ENCODE measurements around the gene STK24.

The STK24 gene

DNA sequence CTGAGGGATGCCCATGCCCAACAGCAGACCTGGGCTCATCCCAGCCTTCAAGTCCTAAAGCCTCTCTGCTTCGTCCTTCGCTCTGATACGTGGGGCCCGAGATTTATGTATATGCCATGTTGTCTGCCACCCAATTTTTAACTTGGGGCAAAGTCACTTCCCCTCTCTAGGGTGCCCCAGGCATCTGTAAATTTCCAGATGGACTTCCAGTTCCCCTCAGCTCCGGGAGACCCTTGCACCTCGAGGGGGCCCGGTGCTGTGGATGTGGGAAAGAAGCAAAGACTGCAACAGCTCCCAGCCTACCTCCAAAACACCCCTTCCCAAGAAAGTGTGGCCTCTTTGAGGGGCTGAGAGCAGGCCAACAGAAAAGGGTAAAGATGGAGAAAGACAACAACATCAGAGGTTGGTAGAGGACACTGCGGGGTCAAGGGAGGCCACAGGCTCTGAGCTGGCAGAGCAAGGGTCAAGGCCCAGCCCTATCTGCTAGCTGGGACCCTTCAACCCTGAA lies 97.4 kb downstream of the STK24 start:
- Histone ChIP-seq H3K27ac (ENCODE audit: low read depth, low read length) (no peak overlapping the region), H3K27me3 (ENCODE audit: low read length) (no peaks in the 10 kb centered on the region), H3F3A (ENCODE audit: insufficient read depth) (no peaks in the 10 kb centered on the region), H3K9me3 (ENCODE audit: insufficient read depth, low read length) (no peaks in the 10 kb centered on the region), H3K9me2 (replicated peaks; ENCODE audit: insufficient read depth, low read length) (no peaks in the 10 kb centered on the region), H3K4me3 (ENCODE audit: insufficient read depth, low read length, poor library complexity, severe bottlenecking) (no peak overlapping the region), H2AFZ (ENCODE audit: low read depth, low read length, severe bottlenecking) (no peak overlapping the region), H3K79me2 (ENCODE audit: insufficient read depth, low read length) (no peaks in the 10 kb centered on the region), H3K36me3 (ENCODE audit: low read length) (no peaks in the 10 kb centered on the region), H3K4me2 (ENCODE audit: low read depth, low read length, poor library complexity, severe bottlenecking) (no peak overlapping the region), H3K9ac (ENCODE audit: low read length) (no peak overlapping the region), H4K20me1 (ENCODE audit: low read depth, low read length) (no peaks in the 10 kb centered on the region; the same call in 1 of the 2 replicates)
- TF ChIP-seq EZH2phosphoT487 (conservative IDR thresholded peaks at IDR 0.05; ENCODE audit: low read length) = no peak
- TF ChIP-seq, protein P1, sequence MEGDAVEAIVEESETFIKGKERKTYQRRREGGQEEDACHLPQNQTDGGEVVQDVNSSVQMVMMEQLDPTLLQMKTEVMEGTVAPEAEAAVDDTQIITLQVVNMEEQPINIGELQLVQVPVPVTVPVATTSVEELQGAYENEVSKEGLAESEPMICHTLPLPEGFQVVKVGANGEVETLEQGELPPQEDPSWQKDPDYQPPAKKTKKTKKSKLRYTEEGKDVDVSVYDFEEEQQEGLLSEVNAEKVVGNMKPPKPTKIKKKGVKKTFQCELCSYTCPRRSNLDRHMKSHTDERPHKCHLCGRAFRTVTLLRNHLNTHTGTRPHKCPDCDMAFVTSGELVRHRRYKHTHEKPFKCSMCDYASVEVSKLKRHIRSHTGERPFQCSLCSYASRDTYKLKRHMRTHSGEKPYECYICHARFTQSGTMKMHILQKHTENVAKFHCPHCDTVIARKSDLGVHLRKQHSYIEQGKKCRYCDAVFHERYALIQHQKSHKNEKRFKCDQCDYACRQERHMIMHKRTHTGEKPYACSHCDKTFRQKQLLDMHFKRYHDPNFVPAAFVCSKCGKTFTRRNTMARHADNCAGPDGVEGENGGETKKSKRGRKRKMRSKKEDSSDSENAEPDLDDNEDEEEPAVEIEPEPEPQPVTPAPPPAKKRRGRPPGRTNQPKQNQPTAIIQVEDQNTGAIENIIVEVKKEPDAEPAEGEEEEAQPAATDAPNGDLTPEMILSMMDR (IDR thresholded peaks at IDR 0.05; ENCODE audit: insufficient read depth, low read length, poor library complexity, severe bottlenecking) = no peak

DNA sequence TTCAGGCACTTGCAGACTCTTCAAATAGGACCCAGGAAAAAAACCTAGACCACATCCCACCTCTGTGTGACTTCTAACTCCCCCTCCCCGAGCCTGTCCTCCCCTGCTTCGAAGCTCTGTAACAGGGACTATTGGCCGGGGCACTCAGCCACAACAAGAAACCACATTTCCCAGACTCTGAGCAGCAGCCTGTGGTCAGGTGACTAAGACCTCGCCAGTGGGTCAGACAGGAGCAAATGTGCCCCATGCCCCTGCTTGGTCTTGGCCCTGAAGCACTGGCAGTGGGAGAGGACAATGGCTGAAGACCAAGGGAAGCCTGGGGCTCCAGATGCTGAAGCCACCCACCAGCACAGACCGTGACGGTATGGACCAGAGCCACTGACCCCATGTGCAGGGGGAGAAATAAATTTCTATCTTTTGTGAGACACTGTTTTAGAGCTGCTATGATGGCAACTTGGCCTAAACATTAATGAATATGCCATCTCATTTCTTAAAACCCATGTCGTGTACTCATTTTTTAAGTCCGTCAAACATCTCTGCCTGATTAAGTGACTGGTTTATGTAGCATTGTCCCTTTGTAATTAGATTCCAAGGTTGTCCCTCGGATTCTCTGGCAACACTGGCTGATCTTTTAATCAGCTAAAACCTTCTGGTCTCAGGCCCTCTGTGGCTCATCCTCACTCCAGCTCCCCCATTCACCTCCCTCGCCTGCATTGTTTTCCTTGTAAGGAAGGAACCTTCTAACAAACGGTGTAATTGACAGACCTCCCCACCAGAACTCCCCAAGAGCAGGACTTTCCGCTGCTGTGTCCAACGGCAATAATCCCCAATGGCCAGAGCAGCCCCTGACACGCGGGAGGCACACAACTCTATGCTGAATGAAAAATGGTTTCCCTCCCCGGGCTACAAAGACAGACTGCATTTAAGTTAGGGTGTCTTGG lies 98.4 kb downstream of the STK24 start:
- H4K20me1 ChIP-seq (ENCODE audit: low read depth, low read length) = no peaks in the 10 kb centered on the region
- no peaks in the 10 kb centered on the region for H3K9me3 ChIP-seq (ENCODE audit: insufficient read depth, low read length)
- H3K27me3 ChIP-seq (ENCODE audit: low read length) = no peaks in the 10 kb centered on the region
- no peak overlapping the region for H3K4me2 ChIP-seq (ENCODE audit: low read depth, low read length, poor library complexity, severe bottlenecking)
- H3K9ac ChIP-seq (ENCODE audit: low read length) = no peak overlapping the region
- no peak overlapping the region for H3K27ac ChIP-seq (ENCODE audit: low read depth, low read length)
- H2AFZ ChIP-seq (ENCODE audit: low read depth, low read length, severe bottlenecking) = no peak overlapping the region
- no peaks in the 10 kb centered on the region for H3K9me2 ChIP-seq (replicated peaks; ENCODE audit: insufficient read depth, low read length)
- no peaks in the 10 kb centered on the region for H3K36me3 ChIP-seq (ENCODE audit: low read length)
- TF ChIP-seq, protein P1 (IDR thresholded peaks at IDR 0.05; ENCODE audit: insufficient read depth, low read length, poor library complexity, severe bottlenecking) = no peak
- TF ChIP-seq EZH2phosphoT487 (conservative IDR thresholded peaks at IDR 0.05; ENCODE audit: low read length) = no peak
- H3K4me3 ChIP-seq (ENCODE audit: insufficient read depth, low read length, poor library complexity, severe bottlenecking) = no peak overlapping the region
- H3K79me2 ChIP-seq (ENCODE audit: insufficient read depth, low read length) = no peaks in the 10 kb centered on the region
- no peaks in the 10 kb centered on the region for H3F3A ChIP-seq (ENCODE audit: insufficient read depth)

DNA sequence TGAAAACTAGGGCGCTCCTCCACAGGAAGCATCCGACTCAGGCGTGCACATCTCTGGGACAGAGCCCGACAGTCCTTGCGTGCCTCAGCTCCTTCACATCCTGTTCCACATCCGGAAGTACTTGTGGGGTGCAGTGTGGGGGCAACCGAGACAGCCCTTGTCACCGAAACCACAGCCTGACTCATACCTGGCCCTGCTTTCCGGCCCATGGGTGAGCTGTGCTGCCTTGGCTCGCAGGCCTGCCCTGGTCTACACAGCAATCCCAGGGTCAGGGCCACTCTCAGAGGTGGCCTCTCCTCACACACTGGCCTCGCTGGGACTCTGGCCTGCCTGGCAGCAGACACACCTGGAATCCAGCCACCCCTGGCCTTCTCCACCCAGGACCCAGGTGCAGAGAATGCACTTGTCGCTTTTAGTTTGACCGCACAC lies 100.4 kb downstream of the STK24 start:
- Histone ChIP-seq H3K9me3 (ENCODE audit: insufficient read depth, low read length) (no peaks in the 10 kb centered on the region), H3K36me3 (ENCODE audit: low read length) (no peaks in the 10 kb centered on the region), H3K4me3 (ENCODE audit: insufficient read depth, low read length, poor library complexity, severe bottlenecking) (no peak overlapping the region), H3K9me2 (replicated peaks; ENCODE audit: insufficient read depth, low read length) (no peaks in the 10 kb centered on the region), H3K9ac (ENCODE audit: low read length) (no peak overlapping the region), H3K4me2 (ENCODE audit: low read depth, low read length, poor library complexity, severe bottlenecking) (no peak overlapping the region), H3K27me3 (ENCODE audit: low read length) (no peaks in the 10 kb centered on the region), H4K20me1 (ENCODE audit: low read depth, low read length) (no peaks in the 10 kb centered on the region), H3K27ac (ENCODE audit: low read depth, low read length) (no peak overlapping the region), H3K79me2 (ENCODE audit: insufficient read depth, low read length) (no peaks in the 10 kb centered on the region), H3F3A (ENCODE audit: insufficient read depth) (no peaks in the 10 kb centered on the region), H2AFZ (ENCODE audit: low read depth, low read length, severe bottlenecking) (no peak overlapping the region)
- TF ChIP-seq, protein P1 (IDR thresholded peaks at IDR 0.05; ENCODE audit: insufficient read depth, low read length, poor library complexity, severe bottlenecking) = no peak
- TF ChIP-seq EZH2phosphoT487 (conservative IDR thresholded peaks at IDR 0.05; ENCODE audit: low read length) = no peak

Data from SU-DHL-6 (cell line).